Left renal pelvis (tissue), 4 donors: ENCODE measurements around the gene CELF4. TPM values are rescaled to one million over a fixed set of nuclear protein-coding genes. Genes with fewer than 3 reads are reported as not detected.

Experiments
- DNase-seq, 4 donors: peaks; one replicate each; pipeline ENCODE4 v3.0.0-alpha.2; 2013; ENCODE audit warnings: low read depth in 4 of 4, low spot score in 3 of 4
- polyA plus RNA-seq, 4 donors: library from polyadenylated mRNA; unstranded; fragments of 120-200 nt; gene quantifications; one replicate each; pipeline ENCODE4 v1.2.1, GENCODE V29; 2013; ENCODE audit not compliant: insufficient read length in 4 of 4

Gene CELF4
- polyA plus RNA-seq, 4 donors: 1.6 to 3.1 (median 2.4) TPM

GRCh38 chr18:37247497-37248161 is 318.0 kb downstream of the CELF4 start:
- no peak for DNase-seq

DNA sequence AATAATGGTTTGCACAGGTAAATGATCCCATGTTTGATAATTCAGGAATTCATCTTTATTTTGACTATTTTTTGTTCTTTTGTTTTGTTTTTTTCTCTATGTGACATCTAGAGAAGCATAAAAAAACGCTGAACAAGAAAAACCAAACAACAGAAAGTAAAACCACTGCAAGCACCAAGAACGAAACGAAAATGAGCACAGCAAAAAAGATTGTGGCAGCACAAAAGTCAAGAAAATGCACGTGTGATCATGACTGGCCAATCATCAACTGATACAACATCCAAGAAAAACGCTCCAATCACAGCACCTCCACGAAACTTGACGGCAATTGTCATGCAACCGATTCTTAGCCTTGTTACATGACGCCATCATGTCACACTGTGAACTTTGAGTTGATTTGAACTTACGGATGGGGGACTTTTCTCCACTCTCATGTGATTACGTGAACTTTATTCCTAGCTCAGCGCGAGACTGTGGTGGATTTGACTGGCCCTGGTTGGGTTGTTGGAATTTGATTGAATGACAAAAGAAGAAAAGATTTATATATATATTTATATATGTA is 318.7 kb downstream of the CELF4 start:
- DNase-seq: no peak

DNA sequence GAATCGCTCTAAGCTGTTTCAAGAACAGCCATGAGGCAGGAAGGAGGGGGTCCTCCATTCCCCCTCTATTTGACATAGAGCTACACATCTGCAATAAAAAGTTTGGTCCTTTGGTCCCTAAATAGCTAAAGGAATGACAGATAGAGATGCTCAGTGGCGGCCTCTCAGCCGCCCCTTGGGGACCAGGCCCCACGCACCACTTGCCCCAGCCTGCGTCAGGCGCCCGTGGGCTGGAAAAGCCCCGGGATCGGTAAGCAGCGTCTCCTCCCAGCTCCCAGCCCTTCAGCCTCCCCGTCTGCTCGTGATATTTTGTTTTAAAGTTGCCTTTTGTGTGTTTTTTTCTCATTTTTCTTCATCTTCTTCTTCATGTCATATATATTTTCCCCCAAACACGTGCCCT is 321.0 kb downstream of the CELF4 start:
- DNase-seq: no peak

- DNase-seq: no peak
Measured at GRCh38 chr18:37243741-37244140, 321.9 kb downstream of the CELF4 start.

DNA sequence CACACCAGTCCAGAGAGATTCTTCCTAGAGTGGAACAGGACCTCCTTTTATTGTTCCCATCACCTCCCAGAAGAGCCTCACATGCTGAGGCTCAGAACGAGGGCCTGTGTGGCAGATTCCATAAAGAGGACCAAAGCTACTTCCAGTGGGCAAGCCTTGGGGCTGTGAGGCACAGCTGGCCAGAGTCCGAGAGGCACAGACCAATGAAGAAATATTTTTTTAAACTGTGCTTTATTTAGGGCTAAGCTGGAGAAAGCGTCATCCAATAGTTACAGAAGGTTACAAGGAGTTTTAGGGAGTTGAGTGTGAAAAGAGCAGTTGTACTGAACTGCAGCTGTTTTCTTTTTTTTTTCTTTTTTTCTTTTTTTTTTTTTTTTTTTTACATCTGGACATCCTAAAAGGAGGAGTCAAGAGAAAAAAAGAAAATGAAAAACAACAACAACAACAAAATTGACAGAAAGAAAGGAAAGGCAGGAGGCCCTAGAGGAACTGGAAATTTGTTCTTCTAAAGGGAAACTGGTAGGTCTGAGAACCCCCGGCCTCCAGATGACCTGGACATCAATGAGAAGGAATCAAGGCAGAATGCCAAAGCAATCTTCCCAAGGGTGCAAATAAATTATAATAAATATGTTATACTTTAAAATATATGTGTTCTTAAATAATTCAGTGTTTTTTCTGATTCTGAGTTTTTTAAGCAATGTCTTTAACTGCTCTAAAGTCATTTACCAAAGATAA is 322.6 kb downstream of the CELF4 start:
- peak in 1 of 4 donors; percentile 33 for DNase-seq

GRCh38 chr18:37242091-37242490 is 323.5 kb downstream of the CELF4 start:
- no peak for DNase-seq

GRCh38 chr18:37238282-37239108 is 327.1 kb downstream of the CELF4 start:
- no peak for DNase-seq

- DNase-seq: no peak
Measured at GRCh38 chr18:37235583-37235982, 330.0 kb downstream of the CELF4 start.

DNA sequence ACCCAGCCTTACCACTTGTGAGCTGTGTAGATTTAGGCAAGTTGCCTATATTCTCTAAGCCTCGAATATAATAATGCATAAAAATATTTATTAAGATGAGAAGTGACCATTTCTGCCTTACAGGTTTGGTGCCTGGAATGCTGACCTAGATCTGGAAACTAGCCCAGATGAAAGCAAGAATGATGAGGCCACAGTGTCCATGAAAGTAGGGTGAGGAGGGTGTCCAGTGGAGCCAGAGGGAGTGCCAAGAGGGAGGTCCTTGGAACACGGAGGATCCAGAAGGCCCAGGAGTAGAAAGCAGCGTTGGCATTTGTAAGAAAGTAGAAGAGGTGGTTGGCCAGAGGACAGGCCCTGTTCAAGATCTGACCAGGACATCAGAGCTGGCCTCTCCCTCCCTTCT is 334.3 kb downstream of the CELF4 start:
- DNase-seq: no peak

DNA sequence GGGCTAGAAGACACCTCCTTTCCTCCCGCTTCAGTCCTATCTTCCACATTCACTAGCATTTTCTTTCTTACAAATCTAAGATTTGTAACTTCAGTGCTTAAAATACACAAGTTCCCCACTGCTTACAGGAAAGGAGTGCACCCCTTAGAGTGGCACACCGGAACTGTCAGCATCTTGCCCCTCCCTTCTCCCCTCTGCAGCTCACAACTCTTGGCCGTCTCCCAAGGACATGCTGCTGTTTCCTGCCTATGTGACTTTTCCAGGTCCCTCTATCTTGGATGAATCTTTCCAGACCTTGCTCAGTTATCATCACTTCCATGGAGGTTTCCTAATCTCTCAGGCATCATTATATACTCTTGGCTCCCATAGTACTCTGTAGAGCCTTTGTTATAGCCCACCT is 334.8 kb downstream of the CELF4 start:
- DNase-seq: no peak

- DNase-seq: no peak
Measured at GRCh38 chr18:37225279-37225678, 340.3 kb downstream of the CELF4 start.

DNA sequence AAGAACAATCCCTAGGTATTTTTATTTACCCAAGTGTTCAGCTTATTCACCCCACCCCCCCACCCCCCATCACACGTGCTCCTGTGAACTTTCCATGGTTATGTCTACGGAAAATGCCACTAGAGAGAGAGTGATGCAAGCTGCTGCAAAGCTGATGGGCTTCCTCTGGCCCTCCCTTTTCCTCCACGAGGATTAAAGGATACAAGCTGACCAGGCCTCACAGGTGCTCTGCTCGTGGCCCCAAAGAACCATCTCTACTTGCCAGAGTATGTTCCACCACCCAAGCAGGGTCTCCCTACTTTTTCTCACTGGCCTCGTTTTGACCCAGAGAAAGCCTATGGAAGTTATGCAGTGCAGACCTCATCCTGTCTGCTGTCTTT is 342.6 kb downstream of the CELF4 start:
- DNase-seq: no peak

GRCh38 chr18:37222354-37222998 is 343.1 kb downstream of the CELF4 start:
- DNase-seq: no peak

DNA sequence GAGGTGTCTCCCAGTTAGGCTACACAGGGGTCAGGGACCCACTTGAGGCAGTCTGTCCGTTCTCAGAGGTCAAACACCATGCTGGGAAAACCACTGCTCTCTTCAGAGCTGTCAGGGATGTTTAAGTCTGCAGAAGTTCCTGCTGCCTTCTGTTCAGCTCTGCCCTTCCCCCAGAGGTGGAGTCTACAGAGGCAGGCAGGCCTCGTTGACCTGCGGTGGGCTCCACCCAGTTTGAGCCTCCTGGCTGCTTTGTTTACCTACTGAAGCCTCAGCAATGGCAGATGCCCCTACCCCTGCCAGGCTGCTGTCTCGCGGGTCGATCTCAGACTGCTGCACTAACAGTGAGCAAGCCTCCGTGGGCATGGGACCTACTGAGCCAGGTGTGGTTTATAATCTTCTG is 346.3 kb downstream of the CELF4 start:
- DNase-seq: no peak

DNA sequence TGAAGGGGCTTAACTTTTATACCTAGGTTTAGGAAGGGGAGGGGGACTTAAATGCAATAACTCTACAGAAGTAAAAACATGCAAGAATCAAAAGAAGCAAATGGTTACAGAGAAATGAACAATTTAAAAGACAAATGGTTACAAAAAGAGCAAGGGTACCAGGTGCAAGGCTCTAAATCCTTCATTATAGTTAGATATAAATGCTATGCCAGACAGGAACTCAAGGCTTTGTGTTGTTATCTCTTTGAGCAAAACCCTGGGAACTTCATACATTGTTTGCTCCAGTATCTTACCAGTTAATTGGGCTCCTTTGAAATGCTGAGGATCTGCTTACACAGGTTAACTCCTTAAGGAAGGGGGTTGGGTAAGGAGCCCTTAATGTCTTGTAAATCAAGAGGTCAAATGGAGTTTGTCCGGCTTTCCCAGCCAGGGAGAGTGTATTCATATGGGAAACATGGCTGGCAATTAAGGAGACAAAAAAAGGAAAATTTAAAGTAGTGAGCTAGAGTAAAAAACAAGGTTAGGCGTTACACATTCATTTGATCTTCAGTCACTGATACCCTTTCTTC is 347.5 kb downstream of the CELF4 start:
- no peak for DNase-seq

DNA sequence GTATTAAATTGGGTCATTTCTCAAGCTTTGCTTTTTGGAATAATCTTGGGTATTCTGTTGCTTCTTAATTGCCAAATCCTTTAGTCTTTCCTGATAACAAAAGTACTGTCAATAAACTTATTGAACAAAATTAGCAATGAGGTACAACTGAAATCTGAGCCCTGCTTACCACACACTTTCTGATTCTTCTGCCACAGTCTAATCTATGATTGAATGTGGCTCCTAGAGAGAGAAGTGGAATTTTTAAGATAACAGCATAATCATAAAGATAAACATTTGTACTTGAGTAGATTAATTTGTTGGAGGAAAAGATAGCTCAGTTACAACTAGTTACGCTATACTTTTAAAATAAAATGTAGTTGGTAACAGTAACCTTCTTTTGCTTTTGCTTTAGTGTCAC is 354.8 kb downstream of the CELF4 start:
- DNase-seq: no peak

DNA sequence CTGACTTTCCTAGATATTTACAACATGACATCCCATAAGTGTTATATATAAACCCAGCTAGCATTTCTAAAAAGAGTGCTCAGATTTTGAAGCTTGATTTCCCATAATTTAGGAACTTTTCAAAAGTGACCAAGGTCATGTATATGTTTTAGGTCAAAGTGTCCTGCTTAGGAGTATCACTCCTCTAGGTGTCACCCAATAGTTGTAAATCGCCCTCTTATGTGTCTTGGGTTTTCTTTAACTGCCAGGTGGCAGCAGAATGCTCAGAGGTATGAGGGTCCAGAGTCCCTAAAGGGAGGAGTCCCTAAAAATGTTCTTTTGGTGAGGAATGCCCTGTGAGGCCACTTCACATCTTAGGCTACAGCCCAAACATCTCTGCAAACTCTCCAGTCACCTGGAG is 358.3 kb downstream of the CELF4 start:
- DNase-seq: no peak

GRCh38 chr18:37199741-37200140 is 365.9 kb downstream of the CELF4 start:
- no peak for DNase-seq
